ENCODE data around the gene CTDSPL.

The CTDSPL gene

GRCh38 chr3:37820286-37820685 lies 41.4 kb upstream of the CTDSPL start:
- no peak for TF ChIP-seq CTCF (IDR thresholded peaks at IDR 0.05; ENCODE audit: control insufficient read depth, extremely low read depth, insufficient read depth)
- no peak overlapping the region for H3K4me3 ChIP-seq (ENCODE audit: low read depth, low read length)
- DNase-seq (ENCODE audit: low read depth), result no peak

- no peak for TF ChIP-seq CTCF (IDR thresholded peaks at IDR 0.05; ENCODE audit: control insufficient read depth, extremely low read depth, insufficient read depth)
- DNase-seq (ENCODE audit: low read depth), result no peak
- H3K4me3 ChIP-seq (ENCODE audit: low read depth, low read length), result no peak overlapping the region
Measured at GRCh38 chr3:37823189-37823588, 38.5 kb upstream of the CTDSPL start.

- TF ChIP-seq CTCF (IDR thresholded peaks at IDR 0.05; ENCODE audit: control insufficient read depth, extremely low read depth, insufficient read depth), result no peak
- DNase-seq (ENCODE audit: low read depth), result no peak
- H3K4me3 ChIP-seq (ENCODE audit: low read depth, low read length), result no peak overlapping the region
Measured at GRCh38 chr3:37824090-37824953, 37.4 kb upstream of the CTDSPL start.

- no peak for TF ChIP-seq CTCF (IDR thresholded peaks at IDR 0.05; ENCODE audit: control insufficient read depth, extremely low read depth, insufficient read depth)
- no peak for DNase-seq (ENCODE audit: low read depth)
- no peak overlapping the region for H3K4me3 ChIP-seq (ENCODE audit: low read depth, low read length)
Measured at GRCh38 chr3:37824954-37825328, 36.7 kb upstream of the CTDSPL start.

- H3K4me3 ChIP-seq (ENCODE audit: low read depth, low read length), result no peak overlapping the region
- no peak for TF ChIP-seq CTCF (IDR thresholded peaks at IDR 0.05; ENCODE audit: control insufficient read depth, extremely low read depth, insufficient read depth)
- DNase-seq (ENCODE audit: low read depth), result no peak
Measured at GRCh38 chr3:37825744-37826400, 35.8 kb upstream of the CTDSPL start.

GRCh38 chr3:37826502-37826901 lies 35.2 kb upstream of the CTDSPL start:
- DNase-seq (ENCODE audit: low read depth), result no peak
- no peak for TF ChIP-seq CTCF (IDR thresholded peaks at IDR 0.05; ENCODE audit: control insufficient read depth, extremely low read depth, insufficient read depth)
- H3K4me3 ChIP-seq (ENCODE audit: low read depth, low read length), result no peak overlapping the region

All from LNCaP clone FGC (cell line).